Prostate gland (tissue), 2 donors: ENCODE data around the gene ACYP2. TPM values are rescaled to one million over a fixed set of nuclear protein-coding genes. Genes with fewer than 3 reads are reported as not detected.

Experiments
- DNase-seq: peaks from one replicate; pipeline ENCODE4 v3.0.0-alpha.2; 2019; ENCODE audit warnings: low spot score
- H3K27ac ChIP-seq, 2 donors: fragments of 200-600 bp; sonication (generic); 2 replicates each; pipeline ENCODE4 v1.5.1; 2017 to 2019
- H3K27me3 ChIP-seq: fragments of 200-600 bp; sonication (generic); replicated peaks from 2 replicates; pipeline ENCODE4 v1.5.1; 2019; ENCODE audit not compliant: insufficient read depth
- H3K36me3 ChIP-seq, 2 donors: fragments of 200-600 bp; sonication (generic); 1 replicate in 1 of 2; 2 replicates in 1 of 2; pipeline versions ENCODE4 v1.5.1 to v1.8.1; 2017 to 2019
- H3K4me1 ChIP-seq: fragments of 200-600 bp; sonication (generic); replicated peaks from 2 replicates; pipeline ENCODE4 v1.5.1; 2019
- H3K4me3 ChIP-seq, 2 donors: fragments of 200-600 bp; sonication (generic); 2 replicates each; pipeline ENCODE4 v1.5.1; 2017 to 2019
- H3K9me3 ChIP-seq: fragments of 200-600 bp; sonication (generic); 2 replicates; pipeline ENCODE4 v1.5.1; 2017
- CTCF ChIP-seq, 4 experiments: fragments of 200-600 bp in 2 of 4; fragments of 450-650 bp in 2 of 4; sonication (generic) in 2 of 4; IDR thresholded peaks; 1 replicate in 3 of 4; 2 replicates in 1 of 4; pipeline ENCODE4 v1.5.1; 2016 to 2019; ENCODE audit warnings: antibody characterized with exemption in 4 of 4, mild to moderate bottlenecking in 2 of 4, moderate library complexity in 2 of 4
- POLR2A ChIP-seq: fragments of 450-650 bp; IDR thresholded peaks from one replicate; pipeline ENCODE4 v1.6.1; 2016; ENCODE audit warnings: antibody characterized with exemption, mild to moderate bottlenecking
- POLR2AphosphoS5 ChIP-seq: sonication (generic); formaldehyde crosslinking; IDR thresholded peaks from one replicate; pipeline ENCODE4 v1.6.1; 2017; ENCODE audit warnings: antibody characterized with exemption
- WGBS: methylation state at CpG from one replicate; pipeline ENCODE4 v1.1.5; 2018; 5-methylcytosine and 5-hydroxymethylcytosine counted together
- intact Hi-C: fragments of 100-400 bp; cut with DNase I; formaldehyde crosslinking; loops from one replicate; pipeline ENCODE4 v1.14.2; 2022
- total RNA-seq, 2 donors: library from RNA; depleted of rRNA; stranded (reverse); fragments of >200 nt; gene quantifications; one replicate each; pipeline ENCODE4 v1.1.0, GENCODE V29; 2016

ACYP2 gene
- total RNA-seq, 2 donors from 2014 or later: 30.6 to 39.7 TPM

GRCh38 chr2:54306556-54306955, 191.1 kb downstream of the ACYP2 start:
- WGBS: 84% methylated on average over 3 of the region's 3 CpGs
- no peak overlapping the region for H3K4me3 ChIP-seq

GRCh38 chr2:54308186-54308585, 192.8 kb downstream of the ACYP2 start:
- Histone ChIP-seq H3K27ac (no peak overlapping the region), H3K27me3 (no peaks in the 10 kb centered on the region), H3K4me3 (no peak overlapping the region), H3K9me3 (no peaks in the 10 kb centered on the region), H3K36me3 (no peaks in the 10 kb centered on the region), H3K4me1 (no peaks in the 10 kb centered on the region)
- WGBS: 80% methylated on average over 6 of the region's 6 CpGs
- TF ChIP-seq CTCF (IDR thresholded peaks at IDR 0.05): no peak
- TF ChIP-seq POLR2A: no peak
- TF ChIP-seq POLR2AphosphoS5: no peak
- no peak for DNase-seq
- intact Hi-C loops: no loop called here

More at GRCh38 chr2:54306556-54306955, 191.1 kb downstream of the ACYP2 start:
- Histone ChIP-seq H3K36me3 (no peaks in the 10 kb centered on the region), H3K4me1 (no peaks in the 10 kb centered on the region), H3K27me3 (no peaks in the 10 kb centered on the region), H3K9me3 (no peaks in the 10 kb centered on the region), H3K27ac (no peak overlapping the region)
- no peak for TF ChIP-seq POLR2AphosphoS5
- TF ChIP-seq CTCF (IDR thresholded peaks at IDR 0.05): no peak
- no peak for TF ChIP-seq POLR2A
- DNase-seq: no peak
- intact Hi-C loops: no loop called here

GRCh38 chr2:54308782-54309181, 193.4 kb downstream of the ACYP2 start:
- no peaks in the 10 kb centered on the region for H3K36me3 ChIP-seq
- DNase-seq: no peak
- TF ChIP-seq POLR2A (no peak), POLR2AphosphoS5 (no peak), CTCF (IDR thresholded peaks at IDR 0.05) (no peak)
- 90% methylated on average over 2 of the region's 2 CpGs for WGBS
- no peaks in the 10 kb centered on the region for H3K27me3 ChIP-seq
- no peak overlapping the region for H3K4me3 ChIP-seq
- intact Hi-C loops: no loop called here
- H3K9me3 ChIP-seq: no peaks in the 10 kb centered on the region
- H3K4me1 ChIP-seq: no peaks in the 10 kb centered on the region
- H3K27ac ChIP-seq: no peak overlapping the region

- intact Hi-C loops: no loop called here
- Histone ChIP-seq H3K9me3 (no peaks in the 10 kb centered on the region), H3K27me3 (no peaks in the 10 kb centered on the region), H3K36me3 (no peaks in the 10 kb centered on the region), H3K27ac (no peak overlapping the region), H3K4me3 (no peak overlapping the region), H3K4me1 (no peaks in the 10 kb centered on the region)
- WGBS: 82% methylated on average over 3 of the region's 3 CpGs
- no peak for DNase-seq
- TF ChIP-seq POLR2A: no peak
- TF ChIP-seq CTCF (IDR thresholded peaks at IDR 0.05): no peak
- TF ChIP-seq POLR2AphosphoS5: no peak
Observed at GRCh38 chr2:54310311-54310710, 194.9 kb downstream of the ACYP2 start.

- DNase-seq: no peak
- no peak for TF ChIP-seq POLR2A
- no peak for TF ChIP-seq CTCF (IDR thresholded peaks at IDR 0.05)
- no peak for TF ChIP-seq POLR2AphosphoS5
- H3K27me3 ChIP-seq: no peaks in the 10 kb centered on the region
- no peaks in the 10 kb centered on the region for H3K36me3 ChIP-seq
- H3K27ac ChIP-seq: no peak overlapping the region
- WGBS: 47% methylated on average over 2 of the region's 2 CpGs
- H3K9me3 ChIP-seq: no peaks in the 10 kb centered on the region
- intact Hi-C loops: no loop called here
- no peaks in the 10 kb centered on the region for H3K4me1 ChIP-seq
- H3K4me3 ChIP-seq: no peak overlapping the region
Observed at GRCh38 chr2:54310961-54311360, 195.5 kb downstream of the ACYP2 start.
